ENCODE measurements around the gene CPEB3.

DNA sequence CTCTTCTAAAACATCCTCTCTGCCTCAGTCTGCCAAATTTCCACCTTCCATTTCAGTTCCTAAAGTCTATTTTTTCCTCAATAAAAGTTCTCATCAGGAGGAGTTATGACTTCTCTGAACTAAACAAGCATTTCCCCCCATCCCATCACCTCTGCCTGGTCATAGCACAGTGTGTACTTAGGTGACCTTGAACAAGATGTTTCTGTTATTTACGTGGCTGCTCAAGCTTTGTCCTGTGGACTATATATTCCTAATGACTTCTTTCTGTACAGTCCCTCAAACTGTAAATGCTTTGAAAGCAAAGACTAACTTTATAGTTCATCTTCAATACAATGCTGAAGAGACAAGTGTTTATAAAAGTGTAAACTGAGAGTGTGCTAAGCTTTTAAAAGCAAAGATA, 166.9 kb downstream of the CPEB3 start:
- no peak for TF ChIP-seq POLR2A (IDR thresholded peaks at IDR 0.05; ENCODE audit: low read length)
- TF ChIP-seq GATA1 (IDR thresholded peaks at IDR 0.05; ENCODE audit: low read depth, low read length), result no peak
